HG02623 (cell line): ENCODE results near the gene FAM163B.

Source experiments
- ATAC-seq: cut with Tn5 transposase; IDR thresholded peaks from one replicate; pipeline ENCODE4 v1.9.1; 2021; ENCODE audit warnings: moderate library complexity; ENCODE audit not compliant: unreplicated experiment

Gene FAM163B

DNA sequence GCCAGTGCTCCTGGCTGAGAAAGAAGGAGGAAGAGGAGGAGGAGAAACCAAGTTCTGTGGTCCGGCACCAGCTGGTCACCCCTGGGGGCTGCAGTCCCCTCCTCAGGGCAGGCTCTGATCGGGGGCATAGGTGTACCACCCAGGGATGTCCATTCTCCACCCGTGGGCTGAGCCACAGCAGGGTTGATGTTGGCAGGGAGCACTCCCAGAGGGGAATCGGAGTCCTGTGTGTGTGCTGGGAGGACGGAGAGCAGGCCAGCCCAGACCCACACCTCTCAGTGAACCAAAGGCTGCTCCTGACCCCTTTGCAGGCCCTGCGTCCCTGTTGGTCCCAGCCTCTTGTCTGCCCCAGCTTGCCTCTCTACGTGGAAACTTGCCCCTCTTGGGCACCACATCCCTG lies 79.3 kb downstream of the FAM163B start:
- ATAC-seq: no peak

- no peak for ATAC-seq
Observed at GRCh38 chr9:133529457-133529856, 79.7 kb downstream of the FAM163B start.

- ATAC-seq: no peak
Observed at GRCh38 chr9:133528876-133529241, 80.3 kb downstream of the FAM163B start.

GRCh38 chr9:133528001-133528875 lies 81.0 kb downstream of the FAM163B start:
- ATAC-seq: no peak

- ATAC-seq: no peak
Observed at GRCh38 chr9:133527444-133527920, 81.7 kb downstream of the FAM163B start.
